ENCODE results near the gene SORBS1.

DNA sequence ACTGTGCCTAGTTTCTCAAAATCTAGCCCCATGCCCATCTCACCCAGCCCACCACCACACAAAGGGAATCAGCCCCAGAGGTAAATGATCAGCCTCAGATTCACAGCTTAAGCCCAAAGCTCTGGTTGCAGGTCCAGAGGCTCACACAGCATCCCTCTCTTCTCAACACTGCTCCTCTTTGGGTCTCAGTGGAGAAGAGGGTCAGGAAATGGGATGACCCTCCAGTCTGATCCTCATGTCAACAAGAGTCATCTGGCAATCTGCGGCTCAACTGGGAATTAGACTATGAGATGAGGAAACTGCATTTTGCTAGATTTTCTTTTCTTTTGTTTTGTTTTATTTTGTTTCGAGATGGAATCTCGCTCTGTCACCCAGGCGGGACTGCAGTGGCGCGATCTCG, 144.2 kb downstream of the SORBS1 start:
- TF ChIP-seq, protein P1, sequence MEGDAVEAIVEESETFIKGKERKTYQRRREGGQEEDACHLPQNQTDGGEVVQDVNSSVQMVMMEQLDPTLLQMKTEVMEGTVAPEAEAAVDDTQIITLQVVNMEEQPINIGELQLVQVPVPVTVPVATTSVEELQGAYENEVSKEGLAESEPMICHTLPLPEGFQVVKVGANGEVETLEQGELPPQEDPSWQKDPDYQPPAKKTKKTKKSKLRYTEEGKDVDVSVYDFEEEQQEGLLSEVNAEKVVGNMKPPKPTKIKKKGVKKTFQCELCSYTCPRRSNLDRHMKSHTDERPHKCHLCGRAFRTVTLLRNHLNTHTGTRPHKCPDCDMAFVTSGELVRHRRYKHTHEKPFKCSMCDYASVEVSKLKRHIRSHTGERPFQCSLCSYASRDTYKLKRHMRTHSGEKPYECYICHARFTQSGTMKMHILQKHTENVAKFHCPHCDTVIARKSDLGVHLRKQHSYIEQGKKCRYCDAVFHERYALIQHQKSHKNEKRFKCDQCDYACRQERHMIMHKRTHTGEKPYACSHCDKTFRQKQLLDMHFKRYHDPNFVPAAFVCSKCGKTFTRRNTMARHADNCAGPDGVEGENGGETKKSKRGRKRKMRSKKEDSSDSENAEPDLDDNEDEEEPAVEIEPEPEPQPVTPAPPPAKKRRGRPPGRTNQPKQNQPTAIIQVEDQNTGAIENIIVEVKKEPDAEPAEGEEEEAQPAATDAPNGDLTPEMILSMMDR (IDR thresholded peaks at IDR 0.05): no peak
- TF ChIP-seq POLR2A (IDR thresholded peaks at IDR 0.05): no peak
- no peak for TF ChIP-seq EP300 (IDR thresholded peaks at IDR 0.05)

Data from suprapubic skin (tissue), 3 donors.